ENCODE measurements around the gene NAV3. TPM values are rescaled to one million over a fixed set of nuclear protein-coding genes. Genes with fewer than 3 reads are reported as not detected.

The NAV3 gene
- total and polyA plus RNA-seq, 10 donors = 0.74 to 111 (median 40.4) TPM

GRCh38 chr12:77963576-77964178 is 133.0 kb downstream of the NAV3 start:
- no peak for DNase-seq
- Histone ChIP-seq H3K27me3 (replicated peaks in 1 of 7) (no peaks in the 10 kb centered on the region), H3K36me3 (no peaks in the 10 kb centered on the region), H3K4me3 (no peak overlapping the region), H3K9me3 (no peaks in the 10 kb centered on the region), H3K27ac (no peak overlapping the region), H3K4me1 (no peaks in the 10 kb centered on the region)
- WGBS, 5 donors = 74 to 88% (median 80%) methylated on average over 2 of the region's 2 CpGs
- TF ChIP-seq POLR2A (IDR thresholded peaks at IDR 0.05) (no peak), CTCF (IDR thresholded peaks at IDR 0.05 in 8 of 11, conservative IDR thresholded peaks at IDR 0.05 in 3 of 11) (no peak), POLR2AphosphoS5 (IDR thresholded peaks at IDR 0.05) (no peak)
- intact Hi-C loops (cut with DNase I; ENCODE audit: low total_unique reads) = no loop called here

- Histone ChIP-seq H3K9me3 (no peaks in the 10 kb centered on the region), H3K27me3 (replicated peaks in 1 of 7) (no peaks in the 10 kb centered on the region), H3K4me1 (no peaks in the 10 kb centered on the region), H3K4me3 (no peak overlapping the region), H3K36me3 (no peaks in the 10 kb centered on the region), H3K27ac (no peak overlapping the region)
- no peak for DNase-seq
- 47 to 56% (median 54%) methylated on average over 3 of the region's 3 CpGs for WGBS, 5 donors
- TF ChIP-seq POLR2A (IDR thresholded peaks at IDR 0.05) (no peak), CTCF (IDR thresholded peaks at IDR 0.05 in 8 of 11, conservative IDR thresholded peaks at IDR 0.05 in 3 of 11) (no peak), POLR2AphosphoS5 (IDR thresholded peaks at IDR 0.05) (no peak)
- intact Hi-C loops (cut with DNase I; ENCODE audit: low total_unique reads) = no loop called here
These were observed 135.1 kb downstream of the NAV3 start for GRCh38 chr12:77965790-77966189.

- no peak for DNase-seq
- H3K9me3 ChIP-seq = no peaks in the 10 kb centered on the region
- H3K4me3 ChIP-seq = no peak overlapping the region
- intact Hi-C loops (cut with DNase I; ENCODE audit: low total_unique reads) = no loop called here
- no peaks in the 10 kb centered on the region for H3K27me3 ChIP-seq (replicated peaks in 1 of 7)
- WGBS, 5 donors = 42 to 68% (median 57%) methylated on average over 2 of the region's 2 CpGs
- no peaks in the 10 kb centered on the region for H3K36me3 ChIP-seq
- TF ChIP-seq POLR2A (IDR thresholded peaks at IDR 0.05) (no peak), POLR2AphosphoS5 (IDR thresholded peaks at IDR 0.05) (no peak), CTCF (IDR thresholded peaks at IDR 0.05 in 8 of 11, conservative IDR thresholded peaks at IDR 0.05 in 3 of 11) (no peak)
- no peak overlapping the region for H3K27ac ChIP-seq
- no peaks in the 10 kb centered on the region for H3K4me1 ChIP-seq
These were observed 137.3 kb downstream of the NAV3 start for GRCh38 chr12:77968021-77968420.

GRCh38 chr12:77968571-77968970 is 137.9 kb downstream of the NAV3 start:
- DNase-seq = no peak
- H3K4me3 ChIP-seq = no peak overlapping the region
- no peaks in the 10 kb centered on the region for H3K9me3 ChIP-seq
- H3K27ac ChIP-seq = no peak overlapping the region
- no peak for TF ChIP-seq POLR2AphosphoS5 (IDR thresholded peaks at IDR 0.05)
- TF ChIP-seq POLR2A (IDR thresholded peaks at IDR 0.05) = no peak
- TF ChIP-seq CTCF (IDR thresholded peaks at IDR 0.05 in 8 of 11, conservative IDR thresholded peaks at IDR 0.05 in 3 of 11) = no peak
- WGBS, 5 donors = 74 to 88% (median 83%) methylated on average over 6 of the region's 6 CpGs
- no peaks in the 10 kb centered on the region for H3K36me3 ChIP-seq
- intact Hi-C loops (cut with DNase I; ENCODE audit: low total_unique reads) = no loop called here
- H3K4me1 ChIP-seq = no peaks in the 10 kb centered on the region
- no peaks in the 10 kb centered on the region for H3K27me3 ChIP-seq (replicated peaks in 1 of 7)

Data from spleen (tissue), 11 donors.